HepG2 (cell line): ENCODE results near the gene PPP1CB. TPM values are rescaled to one million over a fixed set of nuclear protein-coding genes. Genes with fewer than 3 reads are reported as not detected.

Experiments used
- ATAC-seq: fragments of 200-7000 bp; cut with Tn5 transposase; 3 replicates; pipeline ENCODE4 v1.9.1; 2020; ENCODE audit warnings: mild to moderate bottlenecking, moderate library complexity
- BruUV-seq: library from RNA; stranded (reverse); fragments of 400-500 nt; replicated peaks from 2 replicates; lab custom pipeline; 2021; lab: Mats Ljungman, UMichigan
- CTCF ChIA-PET: fragments of 300-600 bp; formaldehyde crosslinking; extraction: SDS; loops from one replicate; lab custom pipeline; 2021; ENCODE audit warnings: low total read pairs, inconsistent platforms, low intra/inter-chr PET ratio; lab: Yijun Ruan, JAX
- POLR2A ChIA-PET: fragments of 350-600 bp; sonication (Branson Sonifier 250); formaldehyde crosslinking; loops from one replicate; lab custom pipeline; 2020; ENCODE audit warnings: antibody characterized with exemption, inconsistent platforms; lab: Yijun Ruan, JAX
- DNase-seq: peaks from one replicate; pipeline ENCODE4 v3.0.0-alpha.2; 2015; ENCODE audit warnings: low spot score
- FAIRE-seq: peaks from 3 replicates; lab custom pipeline; 2011; peaks lifted over from hg19 to GRCh38; lab: Jason Lieb, UNC
- H2AFZ ChIP-seq: one replicate; pipeline ENCODE4 v1.6.1; 2011; ENCODE audit warnings: low read length, inconsistent platforms
- H3K27ac ChIP-seq: fragments of 300-600 bp; 3 replicates; pipeline ENCODE4 v1.8.0; 2011; ENCODE audit warnings: mixed run types, mild to moderate bottlenecking, mixed read lengths, low read length, inconsistent platforms; ENCODE audit not compliant: insufficient read depth; ENCODE audit errors: extremely low read length
- H3K27me3 ChIP-seq, 2 experiments: fragments of 200-600 bp in 1 of 2; 2 replicates in 1 of 2; 3 replicates in 1 of 2; pipeline versions ENCODE4 v1.6.0 to v1.8.0; 2011; ENCODE audit warnings: low read length in 2 of 2, mild to moderate bottlenecking in 2 of 2, moderate library complexity in 2 of 2, inconsistent platforms in 1 of 2; ENCODE audit not compliant: insufficient read depth in 2 of 2, control insufficient read depth in 1 of 2
- H3K36me3 ChIP-seq, 2 experiments: fragments of 200-600 bp in 1 of 2; replicated peaks in 1 of 2; 2 replicates in 1 of 2; 3 replicates in 1 of 2; pipeline versions ENCODE4 v1.5.1 to v1.8.0; 2011; ENCODE audit warnings: low read length in 2 of 2, inconsistent platforms in 1 of 2; ENCODE audit not compliant: insufficient read depth in 2 of 2, control insufficient read depth in 1 of 2
- H3K4me1 ChIP-seq: 2 replicates; pipeline ENCODE4 v1.5.1; 2012; ENCODE audit warnings: low read length, inconsistent platforms; ENCODE audit not compliant: insufficient read depth
- H3K4me2 ChIP-seq: 2 replicates; pipeline ENCODE4 v1.6.0; 2011; ENCODE audit warnings: low read depth, low read length, inconsistent platforms
- H3K4me3 ChIP-seq, 3 experiments: fragments of 200-600 bp in 1 of 3; sonication (generic), shearing (Covaris generic) in 1 of 3; replicated peaks in 1 of 3; 2 replicates each; pipeline ENCODE4 v1.5.1; 2011 to 2016; ENCODE audit warnings: low read length in 3 of 3, inconsistent platforms in 2 of 3, low read depth in 2 of 3, mild to moderate bottlenecking in 2 of 3, control low read depth in 1 of 3, mixed read lengths in 1 of 3; ENCODE audit not compliant: insufficient read depth in 1 of 3
- H3K79me2 ChIP-seq: one replicate; pipeline ENCODE4 v1.6.1; 2011; ENCODE audit warnings: low read length, inconsistent platforms; ENCODE audit not compliant: insufficient read depth
- H3K9ac ChIP-seq: 2 replicates; pipeline ENCODE4 v1.6.0; 2011; ENCODE audit warnings: mild to moderate bottlenecking, low read depth, low read length, inconsistent platforms; ENCODE audit not compliant: insufficient read depth
- H3K9me3 ChIP-seq: 2 replicates; pipeline ENCODE4 v1.5.1; 2012; ENCODE audit warnings: mild to moderate bottlenecking, low read length
- H4K20me1 ChIP-seq: 2 replicates; pipeline ENCODE4 v1.6.0; 2011; ENCODE audit warnings: inconsistent platforms, mild to moderate bottlenecking, low read length, moderate library complexity; ENCODE audit not compliant: insufficient read depth
- MED1 ChIP-seq: sonication (generic); formaldehyde crosslinking; IDR thresholded peaks from 2 replicates; pipeline ENCODE4 v1.4.0; 2020; ENCODE audit warnings: missing genetic modification reagents
- NFATC3 ChIP-seq: sonication (generic); formaldehyde crosslinking; IDR thresholded peaks from 2 replicates; pipeline ENCODE4 v1.5.1; 2020; ENCODE audit warnings: mild to moderate bottlenecking, missing genetic modification reagents
- RELA ChIP-seq: sonication (generic); formaldehyde crosslinking; IDR thresholded peaks from 2 replicates; pipeline ENCODE4 v1.4.0; 2020; ENCODE audit warnings: missing genetic modification reagents
- SNAI1 ChIP-seq: sonication (generic); formaldehyde crosslinking; IDR thresholded peaks from 2 replicates; pipeline ENCODE4 v1.5.0; 2020; ENCODE audit warnings: mild to moderate bottlenecking, missing genetic modification reagents, borderline replicate concordance
- STAG1 ChIP-seq: sonication (generic); formaldehyde crosslinking; IDR thresholded peaks from 2 replicates; pipeline ENCODE4 v1.4.0; 2020; ENCODE audit warnings: missing genetic modification reagents
- ZNF10 ChIP-seq: sonication (generic); formaldehyde crosslinking; IDR thresholded peaks from 2 replicates; pipeline ENCODE4 v1.4.0; 2020; ENCODE audit warnings: mild to moderate bottlenecking, low read depth, missing genetic modification reagents, borderline replicate concordance
- ZNF660 ChIP-seq: sonication (generic); formaldehyde crosslinking; IDR thresholded peaks from 2 replicates; pipeline ENCODE4 v1.5.1; 2020; ENCODE audit warnings: mild to moderate bottlenecking, low read depth, missing genetic modification reagents, borderline replicate concordance
- ZNF788 ChIP-seq: sonication (generic); formaldehyde crosslinking; IDR thresholded peaks from 2 replicates; pipeline ENCODE4 v1.5.0; 2020; ENCODE audit warnings: mild to moderate bottlenecking, missing genetic modification reagents, borderline replicate concordance
- WGBS: methylation state at CpG from one replicate; pipeline ENCODE4 v1.1.6; 2017; ENCODE audit warnings: low lambda C conversion rate; 5-methylcytosine and 5-hydroxymethylcytosine counted together
- in situ Hi-C: cut with HindIII; loops from 2 replicates; pipeline ENCODE4 v1.10.0; 2017; ENCODE audit warnings: low pct_unique_long_range_greater_than_20kb; ENCODE audit not compliant: extremely low pct_ligation_motif_present
- intact Hi-C: fragments of 100-400 bp; cut with micrococcal nuclease; formaldehyde crosslinking; loops from one replicate; pipeline ENCODE4 v1.10.0; 2022; ENCODE audit not compliant: unreplicated experiment
- polyA plus RNA-seq, 8 experiments: library from polyadenylated mRNA; depleted of rRNA in 3 of 8; stranded (reverse) in 7 of 8; unstranded in 1 of 8; fragments of >200 nt; fragmentation: Illumina TruSeq in 4 of 8; extraction: Trizol in 4 of 8; gene quantifications; 2 replicates each; pipeline versions ENCODE4 v1.2.1 to v1.2.3, GENCODE V29; 2011 to 2016; ENCODE audit warnings: low read depth in 4 of 8, missing spikeins in 1 of 8, mixed read lengths in 1 of 8; ENCODE audit not compliant: insufficient read depth in 1 of 8
- total RNA-seq, 5 experiments: library from RNA; depleted of rRNA; stranded (reverse); fragments of >200 nt; fragmentation: Illumina TruSeq; extraction: Trizol; gene quantifications; 2 replicates each; pipeline ENCODE4 v1.2.3, GENCODE V29; 2016; ENCODE audit warnings: low read depth in 1 of 5

The PPP1CB gene
- total and polyA plus RNA-seq, 2 of the 13 experiments (the other 11 are each of a cell fraction or from before 2014, with no cell fraction given): 46.9 to 109 TPM

- H4K20me1 ChIP-seq: no peaks in the 10 kb centered on the region
- no peak overlapping the region for H3K9ac ChIP-seq
- H2AFZ ChIP-seq: no peak overlapping the region
- no peaks in the 10 kb centered on the region for H3K9me3 ChIP-seq
- H3K27me3 ChIP-seq: no peaks in the 10 kb centered on the region
- no peak for ATAC-seq
- POLR2A ChIA-PET: no interaction called here
- intact Hi-C loops: no loop called here
- H3K36me3 ChIP-seq: no peaks in the 10 kb centered on the region
- H3K27ac ChIP-seq: no peak overlapping the region
- H3K79me2 ChIP-seq: no peaks in the 10 kb centered on the region
- H3K4me2 ChIP-seq: no peak overlapping the region
- TF ChIP-seq NFATC3 (CRISPR knock-in tag) (no peak), ZNF660 (no peak), ZNF10 (CRISPR knock-in tag) (no peak), RELA (CRISPR knock-in tag) (no peak)
- CTCF ChIA-PET: no interaction called here
- in situ Hi-C loops: no loop called here
- DNase-seq: no peak
- FAIRE-seq: no peak
- H3K4me1 ChIP-seq: no peaks in the 10 kb centered on the region
- no TSS peak for BruUV-seq
- no peak overlapping the region for H3K4me3 ChIP-seq
Observed at GRCh38 chr2:28729698-28730097, 21.9 kb upstream of the PPP1CB start.

DNA sequence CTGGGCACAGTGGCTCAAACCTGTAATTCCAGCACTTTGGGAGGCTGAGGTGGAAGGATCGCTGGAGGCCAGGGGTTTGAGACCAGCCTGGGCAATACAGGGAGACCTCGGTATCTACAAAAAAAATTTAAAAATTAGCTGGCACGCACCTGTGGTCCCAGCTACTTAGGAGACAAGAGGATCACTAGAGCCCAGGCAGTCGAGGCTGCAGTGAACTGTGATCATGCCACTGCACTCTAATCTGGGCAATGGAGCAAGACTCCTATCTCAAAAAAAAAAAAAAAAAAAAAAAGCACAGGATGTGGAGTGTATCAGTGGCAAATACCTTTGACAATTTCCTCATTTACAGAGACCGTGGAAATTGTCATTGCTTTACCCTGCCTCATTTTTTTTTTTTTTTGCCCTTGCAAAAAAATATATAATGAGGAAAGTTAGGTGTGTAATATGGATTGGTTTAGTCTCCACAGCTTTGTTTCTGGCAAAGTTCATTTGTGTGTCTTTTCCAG, 20.9 kb upstream of the PPP1CB start:
- Histone ChIP-seq H3K9me3 (no peaks in the 10 kb centered on the region), H3K27ac (no peak overlapping the region), H3K9ac (no peak overlapping the region), H3K4me3 (no peak overlapping the region), H3K27me3 (no peaks in the 10 kb centered on the region), H3K79me2 (no peaks in the 10 kb centered on the region), H4K20me1 (no peaks in the 10 kb centered on the region), H3K4me2 (no peak overlapping the region), H2AFZ (no peak overlapping the region), H3K36me3 (no peaks in the 10 kb centered on the region), H3K4me1 (peaks cover 4% of the 10 kb centered on the region)
- FAIRE-seq (no peak), ATAC-seq (no peak), DNase-seq (no peak)
- intact Hi-C loops: no loop called here
- WGBS: 47% methylated on average over 5 of the region's 5 CpGs
- CTCF ChIA-PET: no interaction called here
- no TSS peak for BruUV-seq
- POLR2A ChIA-PET: no interaction called here
- TF ChIP-seq ZNF788: no peak
- no peak for TF ChIP-seq STAG1 (CRISPR knock-in tag)
- TF ChIP-seq MED1 (CRISPR knock-in tag): no peak
- TF ChIP-seq SNAI1 (CRISPR knock-in tag): no peak
- in situ Hi-C loops: no loop called here
